HCT116 (cell line): ENCODE measurements around the gene AMOTL2. TPM values are rescaled to one million over a fixed set of nuclear protein-coding genes. Genes with fewer than 3 reads are reported as not detected.

ENCODE experiments used
- ATAC-seq: fragments of 200-7000 bp; cut with Tn5 transposase; 2 replicates; pipeline ENCODE4 v1.9.1; 2020; ENCODE audit warnings: mild to moderate bottlenecking, moderate library complexity
- BruUV-seq: library from RNA; stranded (reverse); fragments of 400-500 nt; replicated peaks from 2 replicates; lab custom pipeline; 2021; lab: Mats Ljungman, UMichigan
- CTCF ChIA-PET: fragments of 300-600 bp; sonication (Branson Sonifier 250); formaldehyde crosslinking; loops from one replicate; lab custom pipeline; 2021; ENCODE audit warnings: antibody characterized with exemption; lab: Charles Lee
- POLR2A ChIA-PET: fragments of 300-600, 350-600 bp; sonication (Branson Sonifier 250); formaldehyde crosslinking; loops from one replicate; lab custom pipeline; 2021; ENCODE audit warnings: antibody characterized with exemption; lab: Charles Lee
- RAD21 ChIA-PET, 2 experiments: fragments of 300-600 bp; sonication (Branson Sonifier 250); formaldehyde crosslinking; loops; one replicate each; lab custom pipeline; 2023; ENCODE audit warnings: low total read pairs in 2 of 2; ENCODE audit not compliant: uncharacterized antibody in 2 of 2, unreplicated experiment in 2 of 2, low non-redundant PET in 1 of 2; lab: Charles Lee
- DNase-seq: peaks from one replicate; pipeline ENCODE4 v3.0.0-alpha.2; 2010; ENCODE audit warnings: low read depth, low spot score
- H2AFZ ChIP-seq: fragments of 200-600 bp; shearing (Covaris generic), sonication (generic); 2 replicates; pipeline ENCODE4 v1.6.1; 2017; ENCODE audit warnings: low read depth, mixed run types, mixed read lengths, antibody characterized with exemption, low read length; ENCODE audit not compliant: poor library complexity, severe bottlenecking
- H3K27ac ChIP-seq: 2 replicates; pipeline ENCODE4 v1.5.1; 2012; ENCODE audit warnings: low read depth, low read length
- H3K27me3 ChIP-seq: fragments of 200-600 bp; sonication (generic); 2 replicates; pipeline ENCODE4 v1.6.1; 2016; ENCODE audit warnings: mixed run types, low read length, mixed read lengths; ENCODE audit not compliant: insufficient read depth
- H3K36me3 ChIP-seq, 2 experiments: fragments of 200-500 bp in 1 of 2; fragments of 200-600 bp in 1 of 2; sonication (Bioruptor generic) in 1 of 2; sonication (generic) in 1 of 2; 2 replicates each; pipeline versions ENCODE4 v1.5.1 to v1.6.1; 2014 to 2016; ENCODE audit warnings: low read length in 2 of 2, inconsistent platforms in 1 of 2, mixed read lengths in 1 of 2, mixed run types in 1 of 2; ENCODE audit not compliant: insufficient read depth in 2 of 2, control insufficient read depth in 1 of 2
- H3K4me1 ChIP-seq, 2 experiments: fragments of 200-600 bp in 1 of 2; sonication (generic) in 1 of 2; 2 replicates each; pipeline versions ENCODE4 v1.5.1 to v1.6.1; 2012 to 2017; ENCODE audit warnings: low read length in 2 of 2, inconsistent platforms in 1 of 2, mild to moderate bottlenecking in 1 of 2, mixed read lengths in 1 of 2, mixed run types in 1 of 2, moderate library complexity in 1 of 2; ENCODE audit not compliant: insufficient read depth in 2 of 2, control insufficient read depth in 1 of 2
- H3K4me2 ChIP-seq: fragments of 200-600 bp; sonication (generic); 2 replicates; pipeline ENCODE4 v1.6.1; 2017; ENCODE audit warnings: mixed run types, low read length, mixed read lengths
- H3K4me3 ChIP-seq, 2 experiments: fragments of 200-600 bp in 1 of 2; sonication (generic) in 1 of 2; replicated peaks in 1 of 2; 2 replicates each; pipeline ENCODE4 v1.5.1; 2011 to 2016; ENCODE audit warnings: low read length in 2 of 2, control low read depth in 1 of 2, low read depth in 1 of 2, mild to moderate bottlenecking in 1 of 2, mixed read lengths in 1 of 2, mixed run types in 1 of 2
- H3K79me2 ChIP-seq: fragments of 200-600 bp; sonication (generic); 2 replicates; pipeline ENCODE4 v1.6.1; 2017; ENCODE audit warnings: mild to moderate bottlenecking, mixed run types, low read length, moderate library complexity, mixed read lengths; ENCODE audit not compliant: insufficient read depth
- H3K9ac ChIP-seq: fragments of 200-600 bp; sonication (generic); 2 replicates; pipeline ENCODE4 v1.6.1; 2016; ENCODE audit warnings: low read length, mixed read lengths
- H3K9me2 ChIP-seq: fragments of 200-600 bp; sonication (generic), shearing (Covaris generic); 2 replicates; pipeline ENCODE4 v1.6.1; 2017; ENCODE audit warnings: mixed run types, mild to moderate bottlenecking, moderate library complexity; ENCODE audit not compliant: insufficient read depth
- H3K9me3 ChIP-seq, 2 experiments: fragments of 200-500 bp in 1 of 2; fragments of 200-600 bp in 1 of 2; sonication (Bioruptor generic) in 1 of 2; sonication (generic) in 1 of 2; 2 replicates each; pipeline ENCODE4 v1.6.1; 2014 to 2017; ENCODE audit warnings: low read length in 2 of 2, mixed read lengths in 2 of 2, inconsistent platforms in 1 of 2, low read depth in 1 of 2, mild to moderate bottlenecking in 1 of 2, mixed run types in 1 of 2, moderate library complexity in 1 of 2; ENCODE audit not compliant: control insufficient read depth in 1 of 2, insufficient read depth in 1 of 2
- H4K20me1 ChIP-seq: fragments of 200-600 bp; sonication (generic), shearing (Covaris generic); 2 replicates; pipeline ENCODE4 v1.6.1; 2017; ENCODE audit warnings: mixed run types, mild to moderate bottlenecking, moderate library complexity; ENCODE audit not compliant: insufficient read depth
- ATF3 ChIP-seq: IDR thresholded peaks from 2 replicates; pipeline ENCODE4 v1.6.1; 2012
- CTCF ChIP-seq, 3 experiments: fragments of 200-600 bp in 1 of 3; sonication (generic) in 1 of 3; IDR thresholded peaks in 2 of 3; conservative IDR thresholded peaks in 1 of 3; 2 replicates each; pipeline ENCODE4 v1.5.1; 2012 to 2017; ENCODE audit warnings: low read depth in 2 of 3, low read length in 2 of 3, antibody characterized with exemption in 1 of 3, borderline replicate concordance in 1 of 3, control low read depth in 1 of 3, mild to moderate bottlenecking in 1 of 3, mixed read lengths in 1 of 3, mixed run types in 1 of 3, moderate library complexity in 1 of 3; ENCODE audit not compliant: insufficient read depth in 1 of 3
- EGR1 ChIP-seq: IDR thresholded peaks from 2 replicates; pipeline ENCODE4 v1.6.1; 2012; ENCODE audit warnings: low read depth
- ELF1 ChIP-seq: IDR thresholded peaks from 2 replicates; pipeline ENCODE4 v1.6.1; 2012; ENCODE audit warnings: low read depth, borderline replicate concordance
- EZH2 ChIP-seq: fragments of 200-600 bp; sonication (generic); IDR thresholded peaks from 2 replicates; pipeline ENCODE4 v1.6.1; 2017; ENCODE audit warnings: antibody characterized with exemption, mixed run types
- JUND ChIP-seq: IDR thresholded peaks from 2 replicates; pipeline ENCODE4 v1.6.1; 2012
- MAX ChIP-seq: IDR thresholded peaks from 2 replicates; pipeline ENCODE4 v1.6.1; 2012
- POLR2A ChIP-seq: IDR thresholded peaks from 2 replicates; pipeline ENCODE4 v1.7.0; 2011; ENCODE audit warnings: borderline replicate concordance; ENCODE audit not compliant: insufficient read depth, insufficient read length; ENCODE audit errors: extremely low read depth
- SRF ChIP-seq: IDR thresholded peaks from 2 replicates; pipeline ENCODE4 v1.6.1; 2012; ENCODE audit warnings: low read depth
- TCF7L2 ChIP-seq: IDR thresholded peaks from 2 replicates; pipeline ENCODE4 v1.7.0; 2011; ENCODE audit warnings: borderline replicate concordance, inconsistent platforms; ENCODE audit not compliant: insufficient read depth, insufficient read length; ENCODE audit errors: extremely low read depth
- YY1 ChIP-seq: IDR thresholded peaks from 2 replicates; pipeline ENCODE4 v1.6.1; 2011; ENCODE audit warnings: low read length, low read depth, moderate library complexity, mild to moderate bottlenecking; ENCODE audit not compliant: insufficient replicate concordance; ENCODE audit errors: extremely low read depth
- ZBTB33 ChIP-seq: IDR thresholded peaks from 2 replicates; pipeline ENCODE4 v1.6.1; 2011; ENCODE audit warnings: mild to moderate bottlenecking, low read length, moderate library complexity; ENCODE audit not compliant: insufficient replicate concordance; ENCODE audit errors: extremely low read depth
- intact Hi-C: fragments of 100-400 bp; cut with micrococcal nuclease; formaldehyde crosslinking; loops from 2 replicates; pipeline ENCODE4 v1.10.0; 2022
- total RNA-seq: library from RNA; stranded (reverse); gene quantifications from one replicate; pipeline ENCODE4 v1.2.1, GENCODE V29; 2021; ENCODE audit not compliant: unreplicated experiment

AMOTL2 gene
- total RNA-seq, 1 experiment from 2014 or later = 54.0 TPM

GRCh38 chr3:134351427-134351826 is 22.8 kb downstream of the AMOTL2 start:
- Histone ChIP-seq H3K4me3 (no peak overlapping the region), H3K9ac (peak overlapping the region; percentile 35; the same call in 1 of the 2 replicates), H3K27ac (no peak overlapping the region), H4K20me1 (no peaks in the 10 kb centered on the region), H3K27me3 (no peaks in the 10 kb centered on the region), H2AFZ (no peak overlapping the region), H3K9me2 (no peaks in the 10 kb centered on the region), H3K79me2 (0 out of 2 replicates have a peak, but pooled peaks cover 4% of the 10 kb centered on the region), H3K4me2 (peak overlapping the region; percentile 52), H3K36me3 (peaks cover 0 to 18% of the 10 kb centered on the region in 2 experiments; a peak in 2 of 4 replicates), H3K4me1 (peaks cover 31 to 79% of the 10 kb centered on the region in 2 experiments), H3K9me3 (peaks cover 0 to 6% of the 10 kb centered on the region in 2 experiments; a peak in 1 of 4 replicates)
- DNase-seq (no peak), ATAC-seq (no peak)
- ChIA-PET POLR2A (no interaction called here), RAD21 (no interaction called here), CTCF (interaction anchor here (0.5 to 1.0 kb wide), 3 partner anchors 12 to 689 kb away, joined by 3 to 4 read pairs (median 3); no protein-coding TSS in a partner anchor)
- no peak for TF ChIP-seq EGR1
- no peak for TF ChIP-seq JUND
- TF ChIP-seq MAX = no peak
- TF ChIP-seq YY1 = no peak
- TF ChIP-seq ELF1 = no peak
- no peak for TF ChIP-seq ZBTB33
- no peak for TF ChIP-seq POLR2A
- no peak for TF ChIP-seq TCF7L2
- no peak for TF ChIP-seq EZH2
- TF ChIP-seq CTCF (IDR thresholded peaks at IDR 0.05 in 2 of 3, conservative IDR thresholded peaks at IDR 0.05 in 1 of 3; ENCODE audit: borderline replicate concordance in 1 of 3, insufficient read depth in 1 of 3, low read depth in 2 of 3, low read length in 2 of 3) = no peak
- TF ChIP-seq SRF = no peak
- no peak for TF ChIP-seq ATF3
- BruUV-seq = no TSS peak
- intact Hi-C loops = no loop called here
